PFSK-1 (cell line): Measurements from ENCODE around the gene DYNC1LI1.

Experiments
- POLR2AphosphoS5 ChIP-seq: IDR thresholded peaks from 2 replicates; pipeline ENCODE4 v1.6.1; 2012; ENCODE audit warnings: low read depth, mild to moderate bottlenecking, control low read depth, low read length, moderate library complexity
- REST ChIP-seq, 2 experiments: IDR thresholded peaks; 2 replicates each; pipeline versions ENCODE4 v1.6.1 to v1.8.0; 2011 to 2012; ENCODE audit warnings: low read depth in 2 of 2, low read length in 2 of 2, control low read depth in 1 of 2, inconsistent platforms in 1 of 2, mild to moderate bottlenecking in 1 of 2, moderate library complexity in 1 of 2; ENCODE audit not compliant: insufficient read depth in 1 of 2
- SIN3A ChIP-seq: IDR thresholded peaks from 2 replicates; pipeline ENCODE4 v1.6.1; 2012; ENCODE audit warnings: mild to moderate bottlenecking, low read length, moderate library complexity, borderline replicate concordance; ENCODE audit not compliant: insufficient read depth
- TAF1 ChIP-seq: IDR thresholded peaks from 2 replicates; pipeline ENCODE4 v1.6.1; 2012; ENCODE audit warnings: low read length, control low read depth, borderline replicate concordance; ENCODE audit not compliant: insufficient read depth

GRCh38 chr3:32592696-32593353 is 22.2 kb upstream of the DYNC1LI1 start:
- TF ChIP-seq POLR2AphosphoS5, result no peak
- TF ChIP-seq REST (IDR thresholded peaks at IDR 0.05; ENCODE audit: insufficient read depth in 1 of 2, low read depth in 2 of 2, low read length in 2 of 2), result no peak
- no peak for TF ChIP-seq TAF1
- TF ChIP-seq SIN3A, result no peak
